GM23248 (cell line): ENCODE measurements around the gene CEACAM1. TPM values are rescaled to one million over a fixed set of nuclear protein-coding genes. Genes with fewer than 3 reads are reported as not detected.

ENCODE experiments used
- DNase-seq: peaks from one replicate; pipeline ENCODE4 v3.0.0-alpha.2; 2015
- H2AFZ ChIP-seq: fragments of 200-600 bp; sonication (generic); 2 replicates; pipeline ENCODE4 v1.6.1; 2016; ENCODE audit warnings: antibody characterized with exemption
- H3F3A ChIP-seq: fragments of 200-600 bp; sonication (generic); 2 replicates; pipeline ENCODE4 v1.6.1; 2016; ENCODE audit warnings: mild to moderate bottlenecking, antibody characterized with exemption, mixed run types; ENCODE audit not compliant: insufficient read depth
- H3K27ac ChIP-seq: fragments of 200-600 bp; sonication (generic); 2 replicates; pipeline ENCODE4 v1.5.1; 2016; ENCODE audit warnings: mild to moderate bottlenecking
- H3K27me3 ChIP-seq: fragments of 200-600 bp; sonication (generic); replicated peaks from 2 replicates; pipeline ENCODE4 v1.6.1; 2016; ENCODE audit warnings: mild to moderate bottlenecking; ENCODE audit not compliant: insufficient read depth
- H3K36me3 ChIP-seq: fragments of 200-600 bp; sonication (generic); 2 replicates; pipeline ENCODE4 v1.6.1; 2016; ENCODE audit warnings: low read depth, mild to moderate bottlenecking
- H3K4me1 ChIP-seq: fragments of 200-600 bp; sonication (generic); 2 replicates; pipeline ENCODE4 v1.6.1; 2016; ENCODE audit warnings: mild to moderate bottlenecking; ENCODE audit not compliant: insufficient read depth
- H3K4me2 ChIP-seq: fragments of 200-600 bp; sonication (generic); one replicate; pipeline ENCODE4 v1.6.1; 2016; ENCODE audit warnings: mild to moderate bottlenecking; ENCODE audit not compliant: unreplicated experiment
- H3K4me3 ChIP-seq: fragments of 200-600 bp; sonication (generic); 2 replicates; pipeline ENCODE4 v1.5.1; 2016; ENCODE audit warnings: mild to moderate bottlenecking
- H3K79me2 ChIP-seq: fragments of 200-600 bp; sonication (generic); 2 replicates; pipeline ENCODE4 v1.6.1; 2016; ENCODE audit warnings: mild to moderate bottlenecking; ENCODE audit not compliant: insufficient read depth
- H3K9ac ChIP-seq: fragments of 200-600 bp; sonication (generic); 2 replicates; pipeline ENCODE4 v1.6.1; 2016; ENCODE audit warnings: mild to moderate bottlenecking
- H3K9me2 ChIP-seq: fragments of 200-600 bp; sonication (generic); 2 replicates; pipeline ENCODE4 v1.6.1; 2016; ENCODE audit warnings: mixed run types, mild to moderate bottlenecking, moderate library complexity; ENCODE audit not compliant: insufficient read depth
- H3K9me3 ChIP-seq: fragments of 200-600 bp; sonication (generic); one replicate; pipeline ENCODE4 v1.6.1; 2017; ENCODE audit warnings: low read depth
- H4K20me1 ChIP-seq: fragments of 200-600 bp; sonication (generic); 2 replicates; pipeline ENCODE4 v1.6.0; 2016; ENCODE audit not compliant: insufficient read depth
- EZH2 ChIP-seq: fragments of 200-600 bp; sonication (generic); IDR thresholded peaks from 2 replicates; pipeline ENCODE4 v1.6.1; 2018; ENCODE audit warnings: antibody characterized with exemption, mild to moderate bottlenecking; ENCODE audit not compliant: insufficient read depth, poor library complexity, severe bottlenecking
- EZH2phosphoT487 ChIP-seq: fragments of 200-600 bp; sonication (generic); IDR thresholded peaks from 2 replicates; pipeline ENCODE4 v1.6.1; 2018; ENCODE audit warnings: antibody characterized with exemption, moderate library complexity, mild to moderate bottlenecking, low read depth; ENCODE audit not compliant: insufficient read depth
- WGBS, 2 experiments: methylation state at CpG; one replicate each; pipeline ENCODE4 v1.1.6; 2015 to 2017; ENCODE audit warnings: low lambda C conversion rate in 2 of 2, low coverage in 1 of 2; ENCODE audit errors: missing lambda C conversion rate in 2 of 2; 5-methylcytosine and 5-hydroxymethylcytosine counted together
- in situ Hi-C: fragments of 300-500 bp; cut with MboI; formaldehyde crosslinking; loops from 2 replicates; pipeline ENCODE4 v1.15.0; 2020
- polyA plus RNA-seq: library from polyadenylated mRNA; unstranded; fragments of >200 nt; fragmentation: Nextera tagmentation; extraction: Ambion mirVana; gene quantifications from 2 replicates; pipeline ENCODE4 v1.2.1, GENCODE V29; 2016
- total RNA-seq: library from RNA; depleted of rRNA; stranded (reverse); fragments of >200 nt; shearing (Covaris generic); gene quantifications from 2 replicates; pipeline ENCODE4 v1.2.3, GENCODE V29; 2014

The CEACAM1 gene
- total and polyA plus RNA-seq, 2 experiments from 2014 or later: not detected

GRCh38 chr19:42471554-42472249, 56.6 kb downstream of the CEACAM1 start:
- H3K4me1 ChIP-seq: peaks cover 17% of the 10 kb centered on the region
- H3K9me2 ChIP-seq: no peaks in the 10 kb centered on the region
- no peak overlapping the region for H2AFZ ChIP-seq
- DNase-seq: peak; percentile 49
- no peaks in the 10 kb centered on the region for H3K79me2 ChIP-seq
- no peak overlapping the region for H3K4me2 ChIP-seq
- peaks cover 55% of the 10 kb centered on the region for H3K27me3 ChIP-seq
- H3K9ac ChIP-seq: no peak overlapping the region
- no peaks in the 10 kb centered on the region for H4K20me1 ChIP-seq
- no peaks in the 10 kb centered on the region for H3K36me3 ChIP-seq
- in situ Hi-C loops: no loop called here
- H3K9me3 ChIP-seq: no peaks in the 10 kb centered on the region
- peaks cover 14% of the 10 kb centered on the region for H3F3A ChIP-seq
- TF ChIP-seq EZH2 (no peak), EZH2phosphoT487 (no peak)
- H3K27ac ChIP-seq: no peak overlapping the region
- H3K4me3 ChIP-seq: no peak overlapping the region
- 30 to 37% methylated on average over 7 of the region's 7 CpGs for WGBS, 2 experiments

DNA sequence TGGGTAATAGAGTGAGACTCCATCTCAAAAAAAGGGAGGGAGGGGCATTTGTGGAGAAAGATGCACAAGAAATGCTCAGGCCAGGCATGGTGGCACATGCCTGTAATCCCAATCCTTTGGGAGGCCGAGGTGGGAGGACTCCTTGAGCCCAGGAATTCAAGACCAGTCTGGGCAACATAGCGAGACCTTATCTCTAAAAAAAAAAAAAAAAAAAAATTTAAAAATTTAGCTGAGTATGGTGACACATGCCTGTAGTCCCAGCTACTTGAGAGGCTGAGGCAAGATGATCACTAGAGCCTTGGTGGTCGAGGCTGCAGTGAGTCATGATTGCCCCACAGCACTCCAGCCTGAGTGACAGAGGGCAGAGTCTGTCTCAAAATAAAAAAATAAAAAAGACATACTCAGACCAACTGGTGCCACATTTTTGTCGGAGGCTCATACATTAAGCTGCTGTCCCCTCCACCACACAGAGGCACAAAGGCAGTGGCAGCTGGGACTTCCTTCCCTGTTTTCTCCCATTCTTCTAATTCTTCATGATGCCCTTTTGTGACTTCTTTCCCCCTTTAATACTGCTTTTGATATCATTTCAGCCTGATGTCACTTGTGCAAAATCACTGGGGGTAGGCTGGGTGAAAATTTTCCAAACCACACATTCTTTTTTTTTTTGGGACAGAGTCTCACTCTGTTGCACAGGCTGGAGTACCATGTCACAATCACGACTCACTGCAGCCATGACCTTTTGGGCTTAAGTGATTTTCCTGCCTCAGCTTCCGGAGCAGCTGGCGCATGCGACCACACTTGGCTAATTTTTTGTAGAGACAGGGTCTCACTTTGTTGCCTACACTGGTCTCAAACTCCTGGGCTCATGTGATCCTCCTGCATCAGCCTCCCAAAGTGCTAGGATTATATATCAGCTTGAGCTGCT, 58.7 kb downstream of the CEACAM1 start:
- H3K27me3 ChIP-seq: peaks cover 40% of the 10 kb centered on the region
- in situ Hi-C loops: no loop called here
- peaks cover 23% of the 10 kb centered on the region for H3K4me1 ChIP-seq
- H3K9ac ChIP-seq: no peak overlapping the region
- TF ChIP-seq EZH2phosphoT487 (no peak), EZH2 (no peak)
- no peak overlapping the region for H2AFZ ChIP-seq
- peaks cover 17% of the 10 kb centered on the region for H3F3A ChIP-seq
- 55 to 57% methylated on average over 8 of the region's 8 CpGs for WGBS, 2 experiments
- no peak overlapping the region for H3K4me3 ChIP-seq
- H3K79me2 ChIP-seq: no peaks in the 10 kb centered on the region
- H3K9me3 ChIP-seq: no peaks in the 10 kb centered on the region
- H3K9me2 ChIP-seq: no peaks in the 10 kb centered on the region
- peak; percentile 19 for DNase-seq
- H4K20me1 ChIP-seq: no peaks in the 10 kb centered on the region
- no peaks in the 10 kb centered on the region for H3K36me3 ChIP-seq
- no peak overlapping the region for H3K4me2 ChIP-seq
- H3K27ac ChIP-seq: no peak overlapping the region

DNA sequence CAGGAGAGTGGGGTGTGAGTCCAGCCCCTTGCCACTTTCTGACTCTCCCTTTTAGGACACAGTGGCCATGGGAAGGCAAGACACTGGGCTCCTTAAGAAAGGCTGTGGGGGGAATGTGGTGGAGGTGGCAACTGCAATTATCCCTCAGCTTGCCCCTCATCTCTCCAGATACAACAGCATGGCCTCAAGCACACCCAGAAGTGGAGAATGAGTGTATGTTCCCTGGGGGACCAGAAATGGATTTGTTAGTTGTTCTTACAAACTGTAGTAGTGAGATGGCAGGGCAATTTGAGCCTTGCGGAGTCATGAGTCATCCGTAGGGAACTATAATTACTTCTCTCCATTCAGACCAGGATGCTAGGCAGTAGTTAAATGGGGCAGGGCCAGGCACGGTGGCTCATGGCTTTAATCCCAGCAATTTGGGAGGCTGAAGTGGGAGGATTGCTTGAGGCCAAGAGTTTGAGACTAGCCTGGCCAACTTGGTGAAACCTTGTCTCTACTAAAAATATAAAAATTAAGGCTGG, 59.9 kb downstream of the CEACAM1 start:
- in situ Hi-C loops: no loop called here

DNA sequence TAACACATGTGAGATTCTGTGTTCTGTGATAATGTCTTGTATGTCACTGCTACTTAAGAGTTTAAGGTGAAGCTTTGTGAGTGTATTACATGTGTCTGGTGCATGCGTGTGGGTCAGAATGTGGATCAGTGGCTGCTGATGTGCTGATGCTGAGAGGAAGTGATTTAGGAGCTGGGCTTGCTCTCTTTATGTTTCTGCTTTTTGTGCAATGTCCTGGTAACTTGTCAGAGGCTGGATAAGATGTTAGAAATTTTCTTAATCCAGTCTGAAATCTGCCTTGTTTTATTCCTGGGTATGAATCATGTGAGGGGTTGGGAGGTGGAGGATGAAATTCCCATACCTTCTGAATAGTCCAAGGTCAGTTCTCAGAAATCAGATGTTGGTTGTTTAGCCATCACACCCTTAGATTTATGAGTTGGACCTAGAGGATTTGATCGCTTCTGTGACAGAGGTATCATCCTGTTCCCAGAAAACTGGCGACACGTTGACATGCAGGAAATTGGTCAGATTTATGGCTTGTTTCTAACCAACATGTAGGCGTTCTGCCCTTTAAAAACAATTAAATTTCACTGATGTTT, 61.0 kb downstream of the CEACAM1 start:
- H2AFZ ChIP-seq: no peak overlapping the region
- no peaks in the 10 kb centered on the region for H3K36me3 ChIP-seq
- no peak overlapping the region for H3K9ac ChIP-seq
- no peaks in the 10 kb centered on the region for H3K79me2 ChIP-seq
- H3K9me2 ChIP-seq: no peaks in the 10 kb centered on the region
- DNase-seq: peak; percentile 28
- H3K27ac ChIP-seq: no peak overlapping the region
- no peaks in the 10 kb centered on the region for H4K20me1 ChIP-seq
- in situ Hi-C loops: no loop called here
- H3K27me3 ChIP-seq: peaks cover 21% of the 10 kb centered on the region
- peaks cover 23% of the 10 kb centered on the region for H3K4me1 ChIP-seq
- no peak overlapping the region for H3K4me2 ChIP-seq
- no peak for TF ChIP-seq EZH2
- TF ChIP-seq EZH2phosphoT487: no peak
- 12 to 19% methylated on average over 5 of the region's 5 CpGs for WGBS, 2 experiments
- H3K9me3 ChIP-seq: no peaks in the 10 kb centered on the region
- peaks cover 17% of the 10 kb centered on the region for H3F3A ChIP-seq
- H3K4me3 ChIP-seq: no peak overlapping the region

More for the DNA sequence above, 59.9 kb downstream of the CEACAM1 start:
- H3K36me3 ChIP-seq: no peaks in the 10 kb centered on the region
- peaks cover 17% of the 10 kb centered on the region for H3F3A ChIP-seq
- no peak overlapping the region for H2AFZ ChIP-seq
- H3K4me2 ChIP-seq: no peak overlapping the region
- H3K79me2 ChIP-seq: no peaks in the 10 kb centered on the region
- peaks cover 23% of the 10 kb centered on the region for H3K4me1 ChIP-seq
- TF ChIP-seq EZH2 (no peak), EZH2phosphoT487 (no peak)
- no peaks in the 10 kb centered on the region for H3K9me3 ChIP-seq
- H3K9ac ChIP-seq: no peak overlapping the region
- WGBS, 2 experiments: 2 to 3% methylated on average over 3 of the region's 3 CpGs
- H4K20me1 ChIP-seq: no peaks in the 10 kb centered on the region
- DNase-seq: peak; percentile 92
- no peak overlapping the region for H3K4me3 ChIP-seq
- H3K27me3 ChIP-seq: peaks cover 30% of the 10 kb centered on the region
- H3K27ac ChIP-seq: no peak overlapping the region
- no peaks in the 10 kb centered on the region for H3K9me2 ChIP-seq
